Keratinocyte (primary cell): Measurements from ENCODE around the gene THBS2. TPM values are rescaled to one million over a fixed set of nuclear protein-coding genes. Genes with fewer than 3 reads are reported as not detected.

ENCODE experiments used
- DNase-seq: peaks from one replicate; pipeline ENCODE4 v3.0.0-alpha.2; 2011; ENCODE audit warnings: low read depth, missing footprints, low spot score
- FAIRE-seq: peaks from 2 replicates; lab custom pipeline; 2011; peaks lifted over from hg19 to GRCh38; lab: Jason Lieb, UNC
- H2AFZ ChIP-seq: 2 replicates; pipeline ENCODE4 v1.6.0; 2012; ENCODE audit warnings: low read length, control low read depth, inconsistent platforms; ENCODE audit not compliant: control insufficient read depth
- H3K27ac ChIP-seq: 2 replicates; pipeline ENCODE4 v1.5.1; 2011; ENCODE audit warnings: low read length; ENCODE audit not compliant: control insufficient read depth, insufficient read depth
- H3K27me3 ChIP-seq: 3 replicates; pipeline ENCODE4 v1.6.0; 2011; ENCODE audit warnings: low read length; ENCODE audit not compliant: control insufficient read depth, insufficient read depth; ENCODE audit errors: extremely low read depth
- H3K36me3 ChIP-seq, 2 experiments: 2 replicates in 1 of 2; 3 replicates in 1 of 2; pipeline ENCODE4 v1.5.1; 2011; ENCODE audit warnings: low read length in 2 of 2, mild to moderate bottlenecking in 1 of 2; ENCODE audit not compliant: control insufficient read depth in 2 of 2, insufficient read depth in 2 of 2; ENCODE audit errors: extremely low read depth in 1 of 2
- H3K4me1 ChIP-seq: 3 replicates; pipeline ENCODE4 v1.5.1; 2011; ENCODE audit warnings: low read length; ENCODE audit not compliant: control insufficient read depth, insufficient read depth; ENCODE audit errors: extremely low read depth
- H3K4me2 ChIP-seq: 3 replicates; pipeline ENCODE4 v1.6.0; 2011; ENCODE audit warnings: low read depth, low read length; ENCODE audit not compliant: control insufficient read depth, insufficient read depth; ENCODE audit errors: extremely low read depth
- H3K4me3 ChIP-seq, 3 experiments: fragments of 200-600 bp in 1 of 3; sonication (generic) in 1 of 3; 2 replicates in 2 of 3; 3 replicates in 1 of 3; pipeline ENCODE4 v1.5.1; 2011 to 2016; ENCODE audit warnings: low read length in 3 of 3, mild to moderate bottlenecking in 3 of 3, control low read depth in 2 of 3, inconsistent platforms in 1 of 3, low read depth in 1 of 3, mixed read lengths in 1 of 3, mixed run types in 1 of 3, moderate library complexity in 1 of 3; ENCODE audit not compliant: control insufficient read depth in 2 of 3, insufficient read depth in 2 of 3; ENCODE audit errors: extremely low read depth in 1 of 3
- H3K79me2 ChIP-seq: 2 replicates; pipeline ENCODE4 v1.6.0; 2012; ENCODE audit warnings: low read length; ENCODE audit not compliant: control insufficient read depth, insufficient read depth
- H3K9ac ChIP-seq: 3 replicates; pipeline ENCODE4 v1.6.0; 2011; ENCODE audit warnings: low read length; ENCODE audit not compliant: control insufficient read depth, insufficient read depth; ENCODE audit errors: extremely low read depth
- H3K9me1 ChIP-seq: 3 replicates; pipeline ENCODE4 v1.6.0; 2011; ENCODE audit warnings: low read length; ENCODE audit not compliant: control insufficient read depth, insufficient read depth; ENCODE audit errors: extremely low read depth
- H3K9me3 ChIP-seq: 2 replicates; pipeline ENCODE4 v1.5.1; 2012; ENCODE audit warnings: low read depth, low read length; ENCODE audit not compliant: control insufficient read depth
- H4K20me1 ChIP-seq: 3 replicates; pipeline ENCODE4 v1.6.0; 2011; ENCODE audit warnings: low read length; ENCODE audit not compliant: control insufficient read depth, insufficient read depth; ENCODE audit errors: extremely low read depth
- CTCF ChIP-seq, 3 experiments: IDR thresholded peaks in 1 of 3; conservative IDR thresholded peaks in 1 of 3; optimal IDR thresholded peaks in 1 of 3; 2 replicates in 2 of 3; 3 replicates in 1 of 3; pipeline versions ENCODE3 to v1.5.1; 2011; ENCODE audit warnings: low read length in 3 of 3, mild to moderate bottlenecking in 3 of 3, moderate library complexity in 2 of 3, control low read depth in 1 of 3, inconsistent platforms in 1 of 3; ENCODE audit not compliant: insufficient read depth in 2 of 3; ENCODE audit errors: extremely low read depth in 1 of 3
- EZH2 ChIP-seq: IDR thresholded peaks from one replicate; pipeline ENCODE4 v1.6.1; 2012; ENCODE audit warnings: inconsistent platforms, mild to moderate bottlenecking, low read length, moderate library complexity
- dilution Hi-C: fragments of 300-500 bp; cut with MboI; formaldehyde crosslinking; loops from one replicate; pipeline ENCODE4 v1.7.0; 2020; ENCODE audit warnings: low sequenced_read_pairs; ENCODE audit not compliant: extremely low pct_ligation_motif_present
- polyA plus RNA-seq, 5 experiments: library from polyadenylated mRNA; depleted of rRNA in 3 of 5; stranded (reverse) in 3 of 5; stranded (forward) in 1 of 5; unstranded in 1 of 5; fragments of >200 nt; gene quantifications; 1 replicate in 1 of 5; 2 replicates in 3 of 5; 3 replicates in 1 of 5; pipeline versions ENCODE4 v1.2.1 to v1.2.3, GENCODE V29; 2011 to 2012; ENCODE audit warnings: missing spikeins in 2 of 5, low read depth in 1 of 5, low replicate concordance in 1 of 5

Gene THBS2
- polyA plus RNA-seq, 1 donor (not counting 4 experiments of a cell fraction or from before 2014, with no cell fraction given) = 533 TPM

- dilution Hi-C loops = no loop called here
Observed at GRCh38 chr6:169288591-169288990, 34.9 kb upstream of the THBS2 start.

GRCh38 chr6:169287675-169288074 lies 34.0 kb upstream of the THBS2 start:
- no peak overlapping the region for H3K9ac ChIP-seq
- H3K27ac ChIP-seq = peak overlapping the region; percentile 91
- no peaks in the 10 kb centered on the region for H3K79me2 ChIP-seq
- dilution Hi-C loops = no loop called here
- H3K9me3 ChIP-seq = no peaks in the 10 kb centered on the region
- H3K9me1 ChIP-seq = no peaks in the 10 kb centered on the region
- no peak for TF ChIP-seq EZH2
- peak in 2 of 3 experiments; percentile 22 to 27 for TF ChIP-seq CTCF (optimal IDR thresholded peaks at IDR 0.05 in 1 of 3, IDR thresholded peaks at IDR 0.05 in 1 of 3, conservative IDR thresholded peaks at IDR 0.05 in 1 of 3; ENCODE audit: extremely low read depth in 1 of 3, insufficient read depth in 2 of 3, low read length in 3 of 3)
- FAIRE-seq (no peak), DNase-seq (no peak)
- no peaks in the 10 kb centered on the region for H3K36me3 ChIP-seq
- no peak overlapping the region for H2AFZ ChIP-seq
- H3K4me2 ChIP-seq = no peak overlapping the region
- no peaks in the 10 kb centered on the region for H3K27me3 ChIP-seq
- H4K20me1 ChIP-seq = no peaks in the 10 kb centered on the region
- peaks cover 49% of the 10 kb centered on the region for H3K4me1 ChIP-seq
- H3K4me3 ChIP-seq = no peak overlapping the region

More at GRCh38 chr6:169288591-169288990, 34.9 kb upstream of the THBS2 start:
- H3K4me2 ChIP-seq = peak overlapping the region; percentile 55
- H3K9me1 ChIP-seq = no peaks in the 10 kb centered on the region
- H4K20me1 ChIP-seq = no peaks in the 10 kb centered on the region
- H3K27me3 ChIP-seq = no peaks in the 10 kb centered on the region
- no peaks in the 10 kb centered on the region for H3K9me3 ChIP-seq
- H3K4me3 ChIP-seq = no peak overlapping the region
- H3K4me1 ChIP-seq = peaks cover 58% of the 10 kb centered on the region
- TF ChIP-seq EZH2 (no peak), CTCF (optimal IDR thresholded peaks at IDR 0.05 in 1 of 3, IDR thresholded peaks at IDR 0.05 in 1 of 3, conservative IDR thresholded peaks at IDR 0.05 in 1 of 3; ENCODE audit: extremely low read depth in 1 of 3, insufficient read depth in 2 of 3, low read length in 3 of 3) (peak in 1 of 3 experiments; percentile 6)
- peak overlapping the region; percentile 91 for H3K27ac ChIP-seq
- DNase-seq (peak; percentile 28), FAIRE-seq (peak; percentile 96)
- peak overlapping the region; percentile 62 for H3K9ac ChIP-seq
- H3K79me2 ChIP-seq = no peaks in the 10 kb centered on the region
- no peaks in the 10 kb centered on the region for H3K36me3 ChIP-seq
- no peak overlapping the region for H2AFZ ChIP-seq
